Esophagus muscularis mucosa (tissue), 4 donors: ENCODE data around the gene CYP4F22. TPM values are rescaled to one million over a fixed set of nuclear protein-coding genes. Genes with fewer than 3 reads are reported as not detected.
"Not testable (repeated sequence)": the region's sequence is repeated elsewhere in the genome, so short reads cannot be mapped to it uniquely, and the experiment has no call there.

Experiments
- DNase-seq: peaks from one replicate; pipeline ENCODE4 v3.0.0-alpha.2; 2017; ENCODE audit errors: extremely low spot score
- H3K27ac ChIP-seq, 4 donors: fragments of 200-600 bp; sonication (generic); replicated peaks in 1 of 4; 1 replicate in 3 of 4; 2 replicates in 1 of 4; pipeline ENCODE4 v1.5.1; 2016 to 2019; ENCODE audit warnings: mild to moderate bottlenecking in 1 of 4
- H3K27me3 ChIP-seq, 4 donors: fragments of 200-600 bp; sonication (generic); one replicate each; pipeline versions ENCODE4 v1.5.1 to v1.6.0; 2016 to 2019
- H3K36me3 ChIP-seq, 4 donors: fragments of 200-600 bp; sonication (generic); one replicate each; pipeline ENCODE4 v1.5.1; 2016 to 2019
- H3K4me1 ChIP-seq, 4 donors: fragments of 200-600 bp; sonication (generic); one replicate each; pipeline ENCODE4 v1.5.1; 2016 to 2019
- H3K4me3 ChIP-seq, 4 donors: fragments of 200-600 bp; sonication (generic); 1 replicate in 2 of 4; 2 replicates in 2 of 4; pipeline ENCODE4 v1.5.1; 2016 to 2019; ENCODE audit warnings: mild to moderate bottlenecking in 4 of 4, moderate library complexity in 1 of 4
- H3K9me3 ChIP-seq, 4 donors: fragments of 200-600 bp; sonication (generic); 1 replicate in 3 of 4; 2 replicates in 1 of 4; pipeline ENCODE4 v1.5.1; 2016 to 2019
- EP300 ChIP-seq: sonication (generic); formaldehyde crosslinking; IDR thresholded peaks from one replicate; pipeline ENCODE4 v1.6.1; 2017; ENCODE audit warnings: antibody characterized with exemption
- POLR2A ChIP-seq: fragments of 450-650 bp; IDR thresholded peaks from one replicate; pipeline ENCODE4 v1.6.1; 2017; ENCODE audit warnings: antibody characterized with exemption, moderate library complexity, mild to moderate bottlenecking, low read depth
- POLR2AphosphoS5 ChIP-seq, 2 donors: sonication (generic); formaldehyde crosslinking; IDR thresholded peaks; one replicate each; pipeline ENCODE4 v1.6.1; 2017; ENCODE audit warnings: antibody characterized with exemption in 2 of 2
- WGBS: methylation state at CpG from one replicate; pipeline ENCODE4 v1.1.5; 2018; 5-methylcytosine and 5-hydroxymethylcytosine counted together
- intact Hi-C: fragments of 100-400 bp; cut with DNase I; formaldehyde crosslinking; loops from one replicate; pipeline ENCODE4 v1.15.1; 2023
- total RNA-seq, 4 donors: library from RNA; depleted of rRNA; stranded (reverse); fragments of >200 nt; gene quantifications; one replicate each; pipeline versions ENCODE4 v1.1.0 to v1.2.1, GENCODE V29; 2016
- TF ChIP-seq, protein P1 (sequence below), 3 experiments: fragments of 200-600 bp in 2 of 3; fragments of 450-650 bp in 1 of 3; sonication (generic) in 2 of 3; IDR thresholded peaks; one replicate each; pipeline ENCODE4 v1.5.1; 2017 to 2019; ENCODE audit warnings: antibody characterized with exemption in 3 of 3, mild to moderate bottlenecking in 2 of 3, moderate library complexity in 1 of 3

The CYP4F22 gene
- total RNA-seq, 4 donors from 2014 or later, result not detected

DNA sequence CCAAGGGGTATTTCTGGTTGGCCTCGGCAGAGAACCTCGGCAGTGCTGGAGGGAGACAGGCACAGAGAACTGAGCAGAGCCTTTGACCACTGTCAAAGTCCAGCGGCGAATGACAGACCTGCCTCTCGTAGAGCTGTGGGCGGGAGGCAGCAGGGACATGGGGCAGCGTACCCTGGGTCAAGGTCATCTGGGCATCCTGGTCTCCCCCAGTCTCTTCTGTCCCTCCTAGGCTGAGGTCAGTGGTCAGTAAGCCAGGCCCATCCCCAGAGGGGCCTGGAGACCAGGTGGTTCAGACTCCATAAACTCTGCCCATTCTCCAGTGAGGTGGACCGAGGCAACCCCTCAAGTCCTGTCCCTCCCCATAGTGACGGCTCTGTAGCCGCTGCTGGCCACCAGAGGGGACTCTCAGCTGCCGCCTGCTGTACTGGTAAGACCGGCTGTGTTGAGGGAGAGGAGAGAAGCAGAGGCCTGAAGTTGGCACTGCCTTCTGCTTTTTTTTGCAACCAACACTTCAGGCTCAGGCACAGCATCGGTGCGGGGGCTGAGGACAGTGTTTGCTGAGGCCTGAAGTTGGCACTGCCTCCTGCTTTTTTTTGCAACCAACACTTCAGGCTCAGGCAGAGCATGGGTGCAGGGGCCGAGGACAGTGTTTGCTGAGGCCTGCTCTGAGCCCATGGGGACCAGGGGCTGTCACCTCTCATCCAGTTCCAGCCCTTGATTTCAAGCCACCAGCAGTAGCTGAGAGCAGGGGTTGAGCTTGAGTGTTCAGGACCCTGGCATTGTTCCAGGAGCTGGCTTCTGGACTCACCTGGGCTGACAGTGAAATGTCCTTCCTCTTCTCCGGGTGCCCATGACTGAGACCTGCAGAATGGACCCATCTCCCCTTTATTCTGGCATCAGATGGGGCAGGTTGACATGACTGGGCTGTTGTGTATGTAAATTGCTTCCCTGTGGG is 28.7 kb upstream of the CYP4F22 start, which contains the start of gene PGLYRP2:
PGLYRP2 (minus strand) TSS at position 111 of the 955 bp plus-strand sequence. CDS start 130 bp downstream, outside the sequence.
- TF ChIP-seq POLR2AphosphoS5 (IDR thresholded peaks at IDR 0.05), result no peak
- no peak for TF ChIP-seq POLR2A
- TF ChIP-seq EP300, result no peak
- TF ChIP-seq, protein P1, sequence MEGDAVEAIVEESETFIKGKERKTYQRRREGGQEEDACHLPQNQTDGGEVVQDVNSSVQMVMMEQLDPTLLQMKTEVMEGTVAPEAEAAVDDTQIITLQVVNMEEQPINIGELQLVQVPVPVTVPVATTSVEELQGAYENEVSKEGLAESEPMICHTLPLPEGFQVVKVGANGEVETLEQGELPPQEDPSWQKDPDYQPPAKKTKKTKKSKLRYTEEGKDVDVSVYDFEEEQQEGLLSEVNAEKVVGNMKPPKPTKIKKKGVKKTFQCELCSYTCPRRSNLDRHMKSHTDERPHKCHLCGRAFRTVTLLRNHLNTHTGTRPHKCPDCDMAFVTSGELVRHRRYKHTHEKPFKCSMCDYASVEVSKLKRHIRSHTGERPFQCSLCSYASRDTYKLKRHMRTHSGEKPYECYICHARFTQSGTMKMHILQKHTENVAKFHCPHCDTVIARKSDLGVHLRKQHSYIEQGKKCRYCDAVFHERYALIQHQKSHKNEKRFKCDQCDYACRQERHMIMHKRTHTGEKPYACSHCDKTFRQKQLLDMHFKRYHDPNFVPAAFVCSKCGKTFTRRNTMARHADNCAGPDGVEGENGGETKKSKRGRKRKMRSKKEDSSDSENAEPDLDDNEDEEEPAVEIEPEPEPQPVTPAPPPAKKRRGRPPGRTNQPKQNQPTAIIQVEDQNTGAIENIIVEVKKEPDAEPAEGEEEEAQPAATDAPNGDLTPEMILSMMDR (IDR thresholded peaks at IDR 0.05), result no peak
- no peak for DNase-seq
- no peak within 1 kb of the TSS for H3K27ac ChIP-seq
- peaks cover 0 to 5% (median 0%) of the 10 kb centered on the region in 4 donors for H3K9me3 ChIP-seq
- H3K4me1 ChIP-seq, result no peaks in the 10 kb centered on the region
- no peaks in the 10 kb centered on the region for H3K36me3 ChIP-seq
- WGBS, result 25% methylated on average over 2 of the region's 16 CpGs
- no peaks in the 10 kb centered on the region for H3K27me3 ChIP-seq
- no peak within 1 kb of the TSS for H3K4me3 ChIP-seq
- intact Hi-C loops, result no loop called here

DNA sequence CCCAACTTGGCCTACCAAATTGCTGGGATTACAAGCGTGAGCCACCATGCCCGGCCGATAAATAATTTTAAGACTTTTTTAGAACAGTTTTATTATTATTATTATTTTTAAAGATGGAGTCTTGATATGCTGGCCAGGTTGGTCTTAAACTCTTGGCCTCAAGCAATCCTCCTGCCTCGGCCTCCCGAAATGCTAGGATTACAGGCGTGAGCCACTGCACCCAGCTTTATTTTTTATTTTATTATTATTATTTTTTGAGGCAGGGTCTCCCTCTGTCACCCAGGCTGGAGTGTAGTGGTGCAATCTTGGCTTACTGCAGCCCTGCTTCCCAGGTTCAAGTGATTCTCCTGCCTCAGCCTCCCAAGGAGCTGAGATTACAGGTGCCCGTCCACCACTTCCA is 27.3 kb upstream of the CYP4F22 start:
- intact Hi-C loops, result not testable (repeated sequence)
- 89% methylated on average over 7 of the region's 7 CpGs for WGBS

DNA sequence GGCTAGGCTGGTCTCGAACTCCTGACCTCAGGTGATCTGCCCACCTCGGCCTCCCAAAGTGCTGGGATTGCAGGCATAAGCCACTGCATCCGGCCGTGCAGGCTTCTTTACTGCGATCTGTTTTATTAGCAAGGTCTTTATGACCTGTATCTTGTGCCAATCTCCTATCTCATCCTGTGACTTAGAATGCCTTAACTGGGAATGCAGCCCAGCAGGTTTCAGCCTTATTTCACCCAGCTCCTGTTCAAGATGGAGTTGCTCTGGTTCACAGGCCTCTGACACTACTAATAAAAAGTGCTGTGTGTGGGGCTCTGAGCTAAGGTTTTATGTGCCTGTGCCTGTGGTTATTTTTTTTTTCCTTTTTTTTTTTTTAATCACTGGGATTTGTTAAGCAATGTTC is 22.6 kb upstream of the CYP4F22 start:
- H3K27ac ChIP-seq, H3K4me3 ChIP-seq, intact Hi-C loops, H3K9me3 ChIP-seq, H3K36me3 ChIP-seq, H3K4me1 ChIP-seq, DNase-seq, H3K27me3 ChIP-seq: not testable (repeated sequence)
- 92% methylated on average over 5 of the region's 5 CpGs for WGBS

More for the DNA sequence above, 27.3 kb upstream of the CYP4F22 start:
- H3K27me3 ChIP-seq, DNase-seq, H3K4me1 ChIP-seq, H3K27ac ChIP-seq, H3K36me3 ChIP-seq, H3K9me3 ChIP-seq, H3K4me3 ChIP-seq: not testable (repeated sequence)

DNA sequence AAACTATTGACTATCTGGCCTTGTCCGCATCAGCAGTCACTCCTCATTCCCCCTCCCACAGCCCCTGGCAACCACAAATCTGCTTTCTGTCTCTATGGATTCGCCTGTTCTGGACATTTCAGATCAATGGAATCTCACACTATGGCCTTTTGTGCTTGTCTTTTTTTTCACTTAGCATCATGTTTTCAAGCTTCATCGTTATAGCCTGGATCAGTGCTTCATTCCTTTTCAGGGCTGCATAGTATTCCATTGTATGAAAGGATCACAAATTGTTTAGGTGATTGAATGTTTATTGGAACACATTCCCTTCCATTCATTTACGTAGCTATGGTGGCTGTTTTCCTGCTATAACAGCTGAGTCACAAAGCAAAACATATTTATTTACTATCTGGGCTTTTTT is 21.3 kb upstream of the CYP4F22 start:
- intact Hi-C loops, result no loop called here
- WGBS, result 93% methylated on average over 4 of the region's 4 CpGs
- H3K4me3 ChIP-seq, result no peak overlapping the region

DNA sequence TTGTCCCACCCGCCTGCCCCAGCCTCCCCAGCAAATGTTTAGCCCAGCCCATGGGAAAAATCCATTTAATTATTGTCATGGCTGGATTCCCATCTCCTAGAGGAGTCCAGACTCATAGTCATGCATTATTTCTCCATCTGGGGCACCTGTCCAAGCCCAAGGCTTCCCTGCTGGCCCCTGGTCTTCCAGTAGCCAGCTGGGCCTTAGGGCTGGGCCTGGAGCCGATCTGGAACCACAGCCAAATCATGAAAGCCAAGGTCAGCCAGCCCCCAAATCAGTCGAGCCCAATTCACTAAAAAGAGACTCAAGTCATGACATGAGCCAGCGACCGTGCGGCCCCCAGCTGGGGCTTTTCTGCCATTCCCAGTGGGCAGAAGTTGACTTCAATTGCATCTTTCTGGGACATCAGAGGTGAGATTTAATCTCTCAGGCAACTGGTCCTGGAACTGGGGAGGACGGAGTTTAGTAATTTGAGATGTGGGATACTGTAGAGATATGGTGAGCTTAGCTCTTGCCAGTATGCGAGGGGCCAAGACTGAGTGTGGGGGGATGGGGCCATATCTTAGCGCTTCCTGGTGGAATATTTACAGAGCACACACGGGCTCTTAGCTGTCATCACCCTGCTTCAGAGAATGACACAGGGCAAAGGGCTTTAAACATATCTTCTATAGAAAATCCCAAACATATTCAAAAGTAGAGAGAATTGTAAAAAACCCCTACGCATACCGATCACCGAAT is 19.7 kb upstream of the CYP4F22 start:
- Histone ChIP-seq H3K4me3 (no peak overlapping the region), H3K36me3 (no peaks in the 10 kb centered on the region), H3K27me3 (no peaks in the 10 kb centered on the region), H3K4me1 (no peaks in the 10 kb centered on the region), H3K27ac (no peak overlapping the region), H3K9me3 (no peaks in the 10 kb centered on the region)
- TF ChIP-seq EP300 (no peak), POLR2AphosphoS5 (IDR thresholded peaks at IDR 0.05) (no peak)
- TF ChIP-seq, protein P1 (IDR thresholded peaks at IDR 0.05), result no peak
- DNase-seq, result no peak
- WGBS, result 71% methylated on average over 11 of the region's 13 CpGs
- intact Hi-C loops, result no loop called here

More for the DNA sequence above, 21.3 kb upstream of the CYP4F22 start:
- no peaks in the 10 kb centered on the region for H3K36me3 ChIP-seq
- H3K9me3 ChIP-seq, result no peaks in the 10 kb centered on the region
- H3K27me3 ChIP-seq, result no peaks in the 10 kb centered on the region
- TF ChIP-seq, protein P1 (IDR thresholded peaks at IDR 0.05), result no peak
- TF ChIP-seq EP300 (no peak), POLR2A (no peak)
- H3K4me1 ChIP-seq, result no peaks in the 10 kb centered on the region
- DNase-seq, result no peak
- H3K27ac ChIP-seq, result no peak overlapping the region
